PC-9 (cell line): ENCODE measurements around the gene KLHL35. TPM values are rescaled to one million over a fixed set of nuclear protein-coding genes. Genes with fewer than 3 reads are reported as not detected.

Experiments used
- BruUV-seq: library from RNA; stranded (reverse); fragments of 400-500 nt; replicated peaks from 2 replicates; lab custom pipeline; 2021; lab: Mats Ljungman, UMichigan
- CTCF ChIA-PET: fragments of 300-600 bp; sonication (Branson Sonifier 250); formaldehyde crosslinking; loops from one replicate; lab custom pipeline; 2022; ENCODE audit warnings: antibody characterized with exemption; lab: Charles Lee
- POLR2A ChIA-PET: fragments of 300-600 bp; sonication (Branson Sonifier 250); formaldehyde crosslinking; loops from one replicate; lab custom pipeline; 2022; ENCODE audit warnings: antibody characterized with exemption; ENCODE audit not compliant: unreplicated experiment; lab: Charles Lee
- DNase-seq, 2 experiments: peaks; one replicate each; pipeline versions ENCODE4 v3.0.0 to v3.0.0-alpha.2; 2015 to 2022; ENCODE audit warnings: mixed read lengths in 1 of 2
- H2AFZ ChIP-seq: fragments of 200-600 bp; sonication (generic); 2 replicates; pipeline ENCODE4 v1.8.1; 2017; ENCODE audit warnings: antibody characterized with exemption
- H3F3A ChIP-seq: fragments of 200-600 bp; sonication (generic); 2 replicates; pipeline ENCODE4 v1.8.1; 2017; ENCODE audit warnings: antibody characterized with exemption, mild to moderate bottlenecking, low read depth; ENCODE audit not compliant: insufficient read depth
- H3K27ac ChIP-seq: fragments of 200-600 bp; sonication (generic); 2 replicates; pipeline ENCODE4 v1.6.1; 2016; ENCODE audit warnings: mixed run types
- H3K27me3 ChIP-seq: fragments of 200-600 bp; sonication (generic); 2 replicates; pipeline ENCODE4 v1.6.1; 2016; ENCODE audit warnings: low read depth, mixed run types; ENCODE audit not compliant: insufficient read depth
- H3K36me3 ChIP-seq: fragments of 200-600 bp; sonication (generic); 2 replicates; pipeline ENCODE4 v1.6.1; 2016; ENCODE audit warnings: low read depth, mixed run types
- H3K4me1 ChIP-seq: fragments of 200-600 bp; sonication (generic); replicated peaks from 2 replicates; pipeline ENCODE4 v1.6.1; 2016; ENCODE audit warnings: mixed run types; ENCODE audit not compliant: insufficient read depth
- H3K4me2 ChIP-seq: fragments of 200-600 bp; sonication (generic); 2 replicates; pipeline ENCODE4 v1.6.1; 2017; ENCODE audit warnings: mixed run types
- H3K4me3 ChIP-seq: fragments of 200-600 bp; sonication (generic); 2 replicates; pipeline ENCODE4 v1.6.1; 2016; ENCODE audit warnings: mixed run types
- H3K79me2 ChIP-seq: fragments of 200-600 bp; sonication (generic); 2 replicates; pipeline ENCODE4 v1.6.1; 2017; ENCODE audit warnings: low read depth, mixed run types
- H3K9me2 ChIP-seq: fragments of 200-600 bp; sonication (generic); 2 replicates; pipeline ENCODE4 v1.8.1; 2017; ENCODE audit warnings: mild to moderate bottlenecking; ENCODE audit not compliant: insufficient read depth
- H3K9me3 ChIP-seq: fragments of 200-600 bp; sonication (generic); 2 replicates; pipeline ENCODE4 v1.8.1; 2016; ENCODE audit warnings: low read depth; ENCODE audit not compliant: insufficient read depth
- H4K20me1 ChIP-seq: fragments of 200-600 bp; sonication (generic); 2 replicates; pipeline ENCODE4 v1.8.1; 2017; ENCODE audit not compliant: insufficient read depth
- CTCF ChIP-seq: fragments of 200-600 bp; sonication (generic); conservative IDR thresholded peaks from 2 replicates; pipeline ENCODE4 v1.6.1; 2017; ENCODE audit warnings: mixed run types, antibody characterized with exemption, mild to moderate bottlenecking, moderate library complexity
- EZH2 ChIP-seq: fragments of 200-600 bp; sonication (generic); IDR thresholded peaks from 2 replicates; pipeline ENCODE4 v1.8.0; 2017; ENCODE audit warnings: antibody characterized with exemption, low read depth
- intact Hi-C: fragments of 100-400 bp; cut with micrococcal nuclease; formaldehyde crosslinking; loops from one replicate; pipeline ENCODE4 v1.10.0; 2022; ENCODE audit not compliant: unreplicated experiment
- total RNA-seq: library from RNA; stranded (reverse); gene quantifications from 2 replicates; pipeline ENCODE4 v1.2.3, GENCODE V29; 2021

KLHL35 gene
- total RNA-seq, 1 experiment from 2014 or later = 11.1 TPM

- Histone ChIP-seq H3K79me2 (no peaks in the 10 kb centered on the region), H3F3A (no peaks in the 10 kb centered on the region), H3K4me1 (no peaks in the 10 kb centered on the region), H3K4me2 (no peak overlapping the region), H2AFZ (no peak overlapping the region), H3K9me3 (no peaks in the 10 kb centered on the region), H3K4me3 (no peak overlapping the region), H3K27ac (no peak overlapping the region), H4K20me1 (no peaks in the 10 kb centered on the region), H3K36me3 (no peaks in the 10 kb centered on the region), H3K9me2 (no peaks in the 10 kb centered on the region), H3K27me3 (0 out of 2 replicates have a peak, but pooled peaks cover 8% of the 10 kb centered on the region)
- no TSS peak for BruUV-seq
- TF ChIP-seq CTCF (no peak), EZH2 (no peak)
- no peak for DNase-seq
- POLR2A ChIA-PET = no interaction called here
- CTCF ChIA-PET = no interaction called here
- intact Hi-C loops = no loop called here
These were observed 16.8 kb upstream of the KLHL35 start for GRCh38 chr11:75449776-75450175.

- Histone ChIP-seq H3K27ac (no peak overlapping the region), H2AFZ (no peak overlapping the region), H3K4me3 (no peak overlapping the region), H3K27me3 (0 out of 2 replicates have a peak, but pooled peaks cover 8% of the 10 kb centered on the region), H3F3A (no peaks in the 10 kb centered on the region), H3K9me2 (no peaks in the 10 kb centered on the region), H3K4me1 (no peaks in the 10 kb centered on the region), H4K20me1 (no peaks in the 10 kb centered on the region), H3K9me3 (no peaks in the 10 kb centered on the region), H3K36me3 (no peaks in the 10 kb centered on the region), H3K4me2 (no peak overlapping the region), H3K79me2 (no peaks in the 10 kb centered on the region)
- no TSS peak for BruUV-seq
- intact Hi-C loops = no loop called here
- ChIA-PET CTCF (no interaction called here), POLR2A (no interaction called here)
- TF ChIP-seq EZH2 (no peak), CTCF (no peak)
- no peak for DNase-seq
These were observed 16.3 kb upstream of the KLHL35 start for GRCh38 chr11:75449271-75449670.

GRCh38 chr11:75447415-75447814, 14.4 kb upstream of the KLHL35 start:
- Histone ChIP-seq H3K36me3 (no peaks in the 10 kb centered on the region), H2AFZ (no peak overlapping the region), H3K4me1 (no peaks in the 10 kb centered on the region), H3K9me2 (no peaks in the 10 kb centered on the region), H3K27ac (no peak overlapping the region), H3K4me3 (no peak overlapping the region), H3K4me2 (no peak overlapping the region), H3K79me2 (no peaks in the 10 kb centered on the region), H3F3A (no peaks in the 10 kb centered on the region), H3K27me3 (peaks cover 3% of the 10 kb centered on the region; the same call in 1 of the 2 replicates), H3K9me3 (no peaks in the 10 kb centered on the region), H4K20me1 (no peaks in the 10 kb centered on the region)
- intact Hi-C loops = no loop called here
- no TSS peak for BruUV-seq
- POLR2A ChIA-PET = no interaction called here
- TF ChIP-seq EZH2 = no peak
- TF ChIP-seq CTCF = no peak
- DNase-seq = no peak
- CTCF ChIA-PET = no interaction called here
